HEK293 (cell line): ENCODE results near the gene UGT1A10.

Experiments
- FEZF1 ChIP-seq: fragments of 450-650 bp; formaldehyde crosslinking; IDR thresholded peaks from 2 replicates; pipeline ENCODE4 v1.5.1; 2016; ENCODE audit warnings: missing biosample characterization, missing genetic modification characterization
- GLIS2 ChIP-seq: fragments of 450-650 bp; formaldehyde crosslinking; IDR thresholded peaks from 2 replicates; pipeline ENCODE4 v1.5.1; 2016; ENCODE audit warnings: missing biosample characterization, missing genetic modification characterization
- OSR2 ChIP-seq: fragments of 450-650 bp; formaldehyde crosslinking; IDR thresholded peaks from 2 replicates; pipeline ENCODE4 v1.5.1; 2016; ENCODE audit warnings: missing biosample characterization, missing genetic modification characterization
- SCRT1 ChIP-seq: fragments of 450-650 bp; formaldehyde crosslinking; IDR thresholded peaks from 2 replicates; pipeline ENCODE4 v1.5.1; 2016; ENCODE audit warnings: missing biosample characterization, missing genetic modification characterization, borderline replicate concordance
- ZBTB48 ChIP-seq: fragments of 450-650 bp; formaldehyde crosslinking; IDR thresholded peaks from 2 replicates; pipeline ENCODE4 v1.5.1; 2016; ENCODE audit warnings: missing biosample characterization, missing genetic modification characterization
- ZBTB7A ChIP-seq: fragments of 450-650 bp; formaldehyde crosslinking; IDR thresholded peaks from 2 replicates; pipeline ENCODE4 v1.5.1; 2016; ENCODE audit warnings: low read depth, missing biosample characterization, missing genetic modification characterization
- ZNF274 ChIP-seq, 2 experiments: fragments of 200-500 bp in 1 of 2; fragments of 450-650 bp in 1 of 2; sonication (Bioruptor generic) in 1 of 2; formaldehyde crosslinking in 1 of 2; IDR thresholded peaks; 2 replicates each; pipeline versions ENCODE4 v1.5.1 to v1.6.1; 2014 to 2016; ENCODE audit warnings: borderline replicate concordance in 1 of 2, inconsistent platforms in 1 of 2, low read length in 1 of 2, missing biosample characterization in 1 of 2, missing genetic modification characterization in 1 of 2
- ZNF391 ChIP-seq: fragments of 450-650 bp; formaldehyde crosslinking; IDR thresholded peaks from 2 replicates; pipeline ENCODE4 v1.5.1; 2016; ENCODE audit warnings: low read depth, missing biosample characterization, missing genetic modification characterization, borderline replicate concordance
- ZNF623 ChIP-seq: fragments of 450-650 bp; formaldehyde crosslinking; IDR thresholded peaks from 2 replicates; pipeline ENCODE4 v1.5.1; 2016; ENCODE audit warnings: missing biosample characterization, missing genetic modification characterization
- ZNF658 ChIP-seq: fragments of 450-650 bp; formaldehyde crosslinking; IDR thresholded peaks from 2 replicates; pipeline ENCODE4; 2016; ENCODE audit warnings: missing biosample characterization, missing genetic modification characterization
- ZNF777 ChIP-seq: fragments of 450-650 bp; formaldehyde crosslinking; IDR thresholded peaks from 2 replicates; pipeline ENCODE4 v1.5.1; 2017; ENCODE audit warnings: missing biosample characterization, missing genetic modification characterization, borderline replicate concordance
- ZNF792 ChIP-seq: fragments of 450-650 bp; formaldehyde crosslinking; IDR thresholded peaks from 2 replicates; pipeline ENCODE4 v1.5.1; 2016; ENCODE audit warnings: missing biosample characterization, missing genetic modification characterization
- TF ChIP-seq, protein P1 (sequence below): fragments of 450-650 bp; formaldehyde crosslinking; IDR thresholded peaks from 2 replicates; pipeline ENCODE4 v1.5.1; 2016; ENCODE audit warnings: missing biosample characterization, missing genetic modification characterization
- TF ChIP-seq, protein P2 (sequence below): fragments of 450-650 bp; formaldehyde crosslinking; IDR thresholded peaks from 2 replicates; pipeline ENCODE4 v1.5.1; 2016; ENCODE audit warnings: missing biosample characterization, missing genetic modification characterization, borderline replicate concordance

DNA sequence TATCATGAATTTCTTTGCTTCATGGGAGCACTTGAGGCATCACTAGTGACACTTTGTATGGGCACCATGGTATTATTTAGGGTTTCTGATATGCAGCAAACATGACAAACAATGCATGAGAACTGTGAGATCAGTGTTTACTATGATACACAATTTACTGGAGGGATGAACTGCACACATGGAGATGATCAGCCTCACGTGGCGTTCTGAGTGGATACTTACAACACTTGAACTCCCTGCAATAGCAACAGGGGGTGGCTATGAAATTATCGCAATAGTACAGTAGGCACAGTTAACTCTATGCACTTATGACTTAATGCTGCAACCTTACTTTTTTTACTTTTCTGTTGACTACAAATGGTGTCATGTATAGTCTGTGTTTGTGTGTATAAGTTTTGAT is 37.3 kb upstream of the UGT1A10 start:
- TF ChIP-seq ZBTB7A (tag by site-specific recombination) (no peak), OSR2 (tag by site-specific recombination) (no peak), ZNF658 (tag by site-specific recombination) (no peak), ZNF623 (tag by site-specific recombination) (no peak), ZNF391 (no peak), ZNF792 (tag by site-specific recombination) (no peak), SCRT1 (tag by site-specific recombination) (no peak), ZBTB48 (tag by site-specific recombination) (no peak), FEZF1 (tag by site-specific recombination) (no peak), GLIS2 (no peak), ZNF274 (IDR thresholded peaks at IDR 0.05; ENCODE audit: low read length) (no peak), ZNF274 (tag by site-specific recombination; IDR thresholded peaks at IDR 0.05; ENCODE audit: borderline replicate concordance) (no peak), ZNF777 (no peak)
- TF ChIP-seq, protein P1, sequence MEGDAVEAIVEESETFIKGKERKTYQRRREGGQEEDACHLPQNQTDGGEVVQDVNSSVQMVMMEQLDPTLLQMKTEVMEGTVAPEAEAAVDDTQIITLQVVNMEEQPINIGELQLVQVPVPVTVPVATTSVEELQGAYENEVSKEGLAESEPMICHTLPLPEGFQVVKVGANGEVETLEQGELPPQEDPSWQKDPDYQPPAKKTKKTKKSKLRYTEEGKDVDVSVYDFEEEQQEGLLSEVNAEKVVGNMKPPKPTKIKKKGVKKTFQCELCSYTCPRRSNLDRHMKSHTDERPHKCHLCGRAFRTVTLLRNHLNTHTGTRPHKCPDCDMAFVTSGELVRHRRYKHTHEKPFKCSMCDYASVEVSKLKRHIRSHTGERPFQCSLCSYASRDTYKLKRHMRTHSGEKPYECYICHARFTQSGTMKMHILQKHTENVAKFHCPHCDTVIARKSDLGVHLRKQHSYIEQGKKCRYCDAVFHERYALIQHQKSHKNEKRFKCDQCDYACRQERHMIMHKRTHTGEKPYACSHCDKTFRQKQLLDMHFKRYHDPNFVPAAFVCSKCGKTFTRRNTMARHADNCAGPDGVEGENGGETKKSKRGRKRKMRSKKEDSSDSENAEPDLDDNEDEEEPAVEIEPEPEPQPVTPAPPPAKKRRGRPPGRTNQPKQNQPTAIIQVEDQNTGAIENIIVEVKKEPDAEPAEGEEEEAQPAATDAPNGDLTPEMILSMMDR (tag by site-specific recombination) = no peak
- TF ChIP-seq, protein P2, sequence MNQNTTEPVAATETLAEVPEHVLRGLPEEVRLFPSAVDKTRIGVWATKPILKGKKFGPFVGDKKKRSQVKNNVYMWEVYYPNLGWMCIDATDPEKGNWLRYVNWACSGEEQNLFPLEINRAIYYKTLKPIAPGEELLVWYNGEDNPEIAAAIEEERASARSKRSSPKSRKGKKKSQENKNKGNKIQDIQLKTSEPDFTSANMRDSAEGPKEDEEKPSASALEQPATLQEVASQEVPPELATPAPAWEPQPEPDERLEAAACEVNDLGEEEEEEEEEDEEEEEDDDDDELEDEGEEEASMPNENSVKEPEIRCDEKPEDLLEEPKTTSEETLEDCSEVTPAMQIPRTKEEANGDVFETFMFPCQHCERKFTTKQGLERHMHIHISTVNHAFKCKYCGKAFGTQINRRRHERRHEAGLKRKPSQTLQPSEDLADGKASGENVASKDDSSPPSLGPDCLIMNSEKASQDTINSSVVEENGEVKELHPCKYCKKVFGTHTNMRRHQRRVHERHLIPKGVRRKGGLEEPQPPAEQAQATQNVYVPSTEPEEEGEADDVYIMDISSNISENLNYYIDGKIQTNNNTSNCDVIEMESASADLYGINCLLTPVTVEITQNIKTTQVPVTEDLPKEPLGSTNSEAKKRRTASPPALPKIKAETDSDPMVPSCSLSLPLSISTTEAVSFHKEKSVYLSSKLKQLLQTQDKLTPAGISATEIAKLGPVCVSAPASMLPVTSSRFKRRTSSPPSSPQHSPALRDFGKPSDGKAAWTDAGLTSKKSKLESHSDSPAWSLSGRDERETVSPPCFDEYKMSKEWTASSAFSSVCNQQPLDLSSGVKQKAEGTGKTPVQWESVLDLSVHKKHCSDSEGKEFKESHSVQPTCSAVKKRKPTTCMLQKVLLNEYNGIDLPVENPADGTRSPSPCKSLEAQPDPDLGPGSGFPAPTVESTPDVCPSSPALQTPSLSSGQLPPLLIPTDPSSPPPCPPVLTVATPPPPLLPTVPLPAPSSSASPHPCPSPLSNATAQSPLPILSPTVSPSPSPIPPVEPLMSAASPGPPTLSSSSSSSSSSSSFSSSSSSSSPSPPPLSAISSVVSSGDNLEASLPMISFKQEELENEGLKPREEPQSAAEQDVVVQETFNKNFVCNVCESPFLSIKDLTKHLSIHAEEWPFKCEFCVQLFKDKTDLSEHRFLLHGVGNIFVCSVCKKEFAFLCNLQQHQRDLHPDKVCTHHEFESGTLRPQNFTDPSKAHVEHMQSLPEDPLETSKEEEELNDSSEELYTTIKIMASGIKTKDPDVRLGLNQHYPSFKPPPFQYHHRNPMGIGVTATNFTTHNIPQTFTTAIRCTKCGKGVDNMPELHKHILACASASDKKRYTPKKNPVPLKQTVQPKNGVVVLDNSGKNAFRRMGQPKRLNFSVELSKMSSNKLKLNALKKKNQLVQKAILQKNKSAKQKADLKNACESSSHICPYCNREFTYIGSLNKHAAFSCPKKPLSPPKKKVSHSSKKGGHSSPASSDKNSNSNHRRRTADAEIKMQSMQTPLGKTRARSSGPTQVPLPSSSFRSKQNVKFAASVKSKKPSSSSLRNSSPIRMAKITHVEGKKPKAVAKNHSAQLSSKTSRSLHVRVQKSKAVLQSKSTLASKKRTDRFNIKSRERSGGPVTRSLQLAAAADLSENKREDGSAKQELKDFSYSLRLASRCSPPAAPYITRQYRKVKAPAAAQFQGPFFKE (tag by site-specific recombination) = no peak
